HUES48 (cell line): ENCODE data around the gene USP32.
"Not testable (repeated sequence)": the region's sequence is repeated elsewhere in the genome, so short reads cannot be mapped to it uniquely, and the experiment has no call there.

Experiments used
- H3K27ac ChIP-seq: one replicate; pipeline ENCODE4 v1.7.0; 2013; ENCODE audit warnings: low read depth, low read length, inconsistent platforms
- H3K27me3 ChIP-seq: 2 replicates; pipeline ENCODE4 v1.6.1; 2013; ENCODE audit warnings: mild to moderate bottlenecking, low read length; ENCODE audit not compliant: control insufficient read depth, insufficient read depth
- H3K36me3 ChIP-seq: 2 replicates; pipeline ENCODE4 v1.6.1; 2013; ENCODE audit warnings: low read length; ENCODE audit not compliant: control insufficient read depth, insufficient read depth
- H3K4me1 ChIP-seq: 2 replicates; pipeline ENCODE4 v1.6.1; 2013; ENCODE audit warnings: mild to moderate bottlenecking, low read length; ENCODE audit not compliant: control insufficient read depth, insufficient read depth
- H3K4me3 ChIP-seq: 2 replicates; pipeline ENCODE4 v1.5.1; 2013; ENCODE audit warnings: mild to moderate bottlenecking, low read depth, low read length
- H3K9ac ChIP-seq: 2 replicates; pipeline ENCODE4 v1.6.1; 2013; ENCODE audit warnings: mild to moderate bottlenecking, low read depth, low read length, moderate library complexity
- H3K9me3 ChIP-seq: 2 replicates; pipeline ENCODE4 v1.6.1; 2013; ENCODE audit warnings: low read length; ENCODE audit not compliant: control insufficient read depth, insufficient read depth

USP32 gene

DNA sequence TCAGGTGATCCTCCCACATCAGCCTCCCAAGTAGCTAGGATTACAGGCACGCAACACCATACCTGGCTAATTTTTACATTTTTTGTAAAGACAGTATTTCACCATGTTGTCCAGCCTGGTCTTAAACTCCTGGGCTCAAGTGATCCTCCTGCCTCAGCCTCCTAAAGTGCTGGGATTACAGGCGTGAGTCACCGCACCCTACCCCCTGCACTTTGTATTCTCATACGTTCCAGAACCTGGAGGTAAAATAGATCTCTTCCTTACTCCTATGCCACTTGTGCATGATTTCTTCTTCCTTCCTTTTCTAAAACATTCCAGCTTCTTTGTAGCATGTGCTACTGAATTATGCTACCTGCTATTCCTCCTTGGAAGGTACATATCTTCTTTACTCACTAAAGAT is 197.8 kb downstream of the USP32 start:
- not testable (repeated sequence) for H3K9ac ChIP-seq, H3K9me3 ChIP-seq, H3K4me1 ChIP-seq, H3K4me3 ChIP-seq, H3K27me3 ChIP-seq, H3K27ac ChIP-seq
- H3K36me3 ChIP-seq: peaks cover 84% of the 10 kb centered on the region

- Histone ChIP-seq H3K27me3 (no peaks in the 10 kb centered on the region), H3K36me3 (peaks cover 84% of the 10 kb centered on the region), H3K4me1 (no peaks in the 10 kb centered on the region), H3K4me3 (no peak overlapping the region), H3K27ac (no peak overlapping the region), H3K9ac (no peak overlapping the region), H3K9me3 (no peaks in the 10 kb centered on the region)
Observed at GRCh38 chr17:60193482-60193881, 198.5 kb downstream of the USP32 start.

GRCh38 chr17:60193032-60193431 is 198.9 kb downstream of the USP32 start:
- H3K4me1 ChIP-seq, H3K27me3 ChIP-seq, H3K27ac ChIP-seq, H3K9me3 ChIP-seq, H3K9ac ChIP-seq, H3K4me3 ChIP-seq: not testable (repeated sequence)
- H3K36me3 ChIP-seq: peaks cover 83% of the 10 kb centered on the region

- not testable (repeated sequence) for H3K9me3 ChIP-seq, H3K27me3 ChIP-seq, H3K4me1 ChIP-seq, H3K4me3 ChIP-seq, H3K9ac ChIP-seq, H3K27ac ChIP-seq
- peaks cover 88% of the 10 kb centered on the region for H3K36me3 ChIP-seq
Observed at GRCh38 chr17:60190032-60190431, 201.9 kb downstream of the USP32 start.

DNA sequence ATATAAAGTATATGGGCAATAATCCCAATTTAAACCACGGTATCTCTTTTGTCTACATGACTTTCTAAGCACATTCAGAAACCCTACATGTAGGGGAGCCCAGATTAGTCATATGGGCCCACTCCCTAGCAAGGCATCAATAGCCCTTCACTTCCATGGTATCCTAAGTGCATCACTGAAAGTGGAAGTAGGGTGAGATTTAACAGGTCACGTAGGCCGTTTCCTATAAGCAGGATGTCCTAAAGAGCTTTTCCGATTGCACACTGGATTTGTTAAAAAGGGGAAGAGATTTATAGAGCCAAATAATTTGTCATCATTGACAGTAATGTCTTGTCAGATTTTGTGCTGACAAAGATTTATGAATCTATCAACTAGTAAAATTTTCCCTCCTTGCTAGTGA is 203.2 kb downstream of the USP32 start:
- no peak overlapping the region for H3K27ac ChIP-seq
- no peaks in the 10 kb centered on the region for H3K9me3 ChIP-seq
- H3K27me3 ChIP-seq: no peaks in the 10 kb centered on the region
- H3K36me3 ChIP-seq: peaks cover 85% of the 10 kb centered on the region
- no peak overlapping the region for H3K9ac ChIP-seq
- H3K4me1 ChIP-seq: no peaks in the 10 kb centered on the region
- H3K4me3 ChIP-seq: no peak overlapping the region

- H3K27me3 ChIP-seq, H3K9me3 ChIP-seq, H3K4me1 ChIP-seq, H3K27ac ChIP-seq, H3K9ac ChIP-seq, H3K4me3 ChIP-seq: not testable (repeated sequence)
- peaks cover 83% of the 10 kb centered on the region for H3K36me3 ChIP-seq
Observed at GRCh38 chr17:60186846-60187745, 204.8 kb downstream of the USP32 start.

DNA sequence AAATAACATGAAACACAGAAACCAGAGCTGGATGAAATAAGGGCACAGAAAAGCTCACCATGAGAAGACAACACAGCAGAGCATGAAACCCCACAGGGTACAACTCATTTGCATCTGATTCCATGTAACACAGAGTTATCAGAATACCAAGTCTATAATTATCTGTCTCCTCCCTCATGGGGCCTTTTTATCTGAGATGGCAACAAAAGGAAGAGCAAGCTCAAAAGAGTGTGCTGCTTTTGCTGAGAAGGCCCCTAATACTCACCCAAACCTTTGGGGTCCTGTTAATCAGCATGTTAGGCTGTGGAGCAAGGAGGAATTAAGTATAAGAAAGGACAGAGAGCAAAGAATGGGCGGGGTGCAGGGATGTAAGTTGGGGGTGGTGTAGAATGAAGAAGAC is 205.6 kb downstream of the USP32 start:
- H3K4me1 ChIP-seq, H3K27ac ChIP-seq, H3K9me3 ChIP-seq, H3K27me3 ChIP-seq, H3K4me3 ChIP-seq, H3K9ac ChIP-seq: not testable (repeated sequence)
- peaks cover 84% of the 10 kb centered on the region for H3K36me3 ChIP-seq

DNA sequence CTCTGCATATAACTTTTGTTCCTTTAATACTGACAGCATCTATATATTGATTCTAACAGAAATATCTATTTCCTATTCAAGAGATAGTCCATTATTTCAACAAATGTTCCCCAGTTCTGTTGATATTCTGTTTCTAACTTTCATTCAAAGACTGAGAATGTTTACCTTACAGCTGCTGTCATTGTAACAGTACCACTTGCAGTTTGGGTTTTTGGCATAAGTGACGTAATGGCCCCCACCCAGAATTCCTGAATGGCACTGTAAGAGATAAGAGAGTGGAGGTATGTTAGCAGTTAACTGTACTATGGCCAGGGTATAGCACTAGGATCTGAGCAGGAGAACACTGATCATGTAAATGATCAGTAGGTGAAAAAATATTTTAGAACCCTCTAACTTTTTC is 211.6 kb downstream of the USP32 start:
- not testable (repeated sequence) for H3K4me3 ChIP-seq, H3K9ac ChIP-seq, H3K27me3 ChIP-seq, H3K4me1 ChIP-seq, H3K9me3 ChIP-seq, H3K27ac ChIP-seq
- peaks cover 59% of the 10 kb centered on the region for H3K36me3 ChIP-seq

DNA sequence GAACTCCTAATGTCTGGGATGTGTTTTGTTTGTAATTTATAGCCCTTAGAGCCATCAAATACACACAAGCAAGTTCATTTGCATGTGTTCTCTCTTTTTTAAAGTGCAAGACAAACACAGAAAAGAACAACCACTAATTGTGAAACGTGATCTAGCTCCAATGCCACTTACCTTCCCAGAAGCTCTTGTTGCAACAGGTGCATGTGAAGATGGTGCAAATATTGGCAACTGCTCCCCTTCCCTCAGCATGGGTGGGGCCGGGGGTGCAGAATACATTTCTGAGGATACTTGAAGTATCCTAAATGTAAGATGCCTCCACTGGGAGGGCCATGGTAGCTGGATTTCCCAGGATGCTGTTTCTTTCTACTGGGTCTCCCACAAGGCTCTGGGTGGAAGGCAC is 213.8 kb downstream of the USP32 start:
- H3K4me1 ChIP-seq, H3K4me3 ChIP-seq, H3K9ac ChIP-seq, H3K27me3 ChIP-seq, H3K27ac ChIP-seq, H3K9me3 ChIP-seq: not testable (repeated sequence)
- peaks cover 41% of the 10 kb centered on the region for H3K36me3 ChIP-seq

DNA sequence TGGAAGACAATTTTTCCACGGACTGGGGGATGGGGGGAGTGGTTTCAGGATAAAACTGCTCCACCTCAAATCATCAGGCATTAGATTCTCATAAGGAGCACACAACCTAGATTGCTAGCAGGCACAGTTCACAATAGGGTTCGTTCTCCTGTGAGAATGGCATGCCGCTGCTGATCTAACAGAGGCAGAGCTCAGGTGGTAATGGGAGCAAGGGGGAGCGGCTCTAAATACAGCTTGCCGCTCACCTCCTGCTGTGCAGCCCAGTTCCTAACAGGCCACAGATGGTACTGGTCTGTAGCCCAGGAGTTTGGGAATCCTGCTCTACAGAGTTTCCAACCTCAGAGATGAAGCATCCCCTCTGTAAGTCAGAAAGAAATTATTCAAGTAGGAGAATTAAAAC is 215.2 kb downstream of the USP32 start:
- H3K4me3 ChIP-seq, H3K9me3 ChIP-seq, H3K9ac ChIP-seq, H3K4me1 ChIP-seq, H3K27ac ChIP-seq, H3K27me3 ChIP-seq: not testable (repeated sequence)
- peaks cover 29% of the 10 kb centered on the region for H3K36me3 ChIP-seq

DNA sequence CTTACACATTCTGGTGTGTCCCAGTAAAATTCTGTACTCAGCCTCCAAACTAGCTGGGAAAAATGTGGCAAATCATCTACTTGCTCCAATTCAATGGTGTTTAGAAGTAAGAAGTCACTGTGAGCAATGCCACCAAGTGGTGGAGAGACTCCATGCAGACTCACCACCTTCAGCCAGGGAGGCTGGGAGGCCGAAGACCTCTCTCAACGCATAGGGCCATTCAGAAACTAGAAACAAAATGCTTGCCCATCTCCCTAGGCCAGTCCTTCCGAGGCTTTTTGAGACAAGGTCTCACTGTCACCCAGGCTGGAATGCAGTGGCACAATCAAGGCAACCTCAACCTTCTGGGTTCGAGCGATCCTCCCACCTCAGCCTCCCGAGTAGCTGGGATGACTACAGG is 217.2 kb downstream of the USP32 start:
- H3K4me1 ChIP-seq: not testable (repeated sequence)

More for the DNA sequence above, 217.2 kb downstream of the USP32 start:
- H3K27me3 ChIP-seq, H3K9me3 ChIP-seq, H3K4me3 ChIP-seq, H3K9ac ChIP-seq, H3K27ac ChIP-seq: not testable (repeated sequence)
- H3K36me3 ChIP-seq: peaks cover 14% of the 10 kb centered on the region
